Measurements from ENCODE around the gene GATA1.
"Not testable (repeated sequence)": the region's sequence is repeated elsewhere in the genome, so short reads cannot be mapped to it uniquely, and the experiment has no call there.

The GATA1 gene

DNA sequence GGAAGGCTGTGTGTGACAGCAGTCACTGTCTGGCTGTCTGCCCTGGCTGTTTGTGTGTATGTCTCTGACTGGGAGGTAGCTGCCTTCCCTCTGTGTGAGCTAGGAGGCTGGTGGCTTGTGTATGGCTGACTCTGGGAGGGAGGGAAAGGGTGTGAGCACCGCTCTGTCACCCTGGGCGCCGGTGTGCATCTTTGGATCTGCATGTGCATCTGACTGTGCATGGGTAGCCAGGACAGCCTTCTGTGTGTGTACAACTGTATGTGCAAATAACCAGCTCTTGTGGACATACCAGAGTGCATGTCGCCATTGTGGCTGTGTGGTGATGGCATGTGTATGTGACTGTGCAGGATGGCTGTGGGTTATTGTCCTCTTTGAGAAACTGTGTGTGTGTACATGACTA, 32.5 kb downstream of the GATA1 start:
- no peaks in the 10 kb centered on the region for H3K36me3 ChIP-seq (ENCODE audit: control insufficient read depth, low read length)

DNA sequence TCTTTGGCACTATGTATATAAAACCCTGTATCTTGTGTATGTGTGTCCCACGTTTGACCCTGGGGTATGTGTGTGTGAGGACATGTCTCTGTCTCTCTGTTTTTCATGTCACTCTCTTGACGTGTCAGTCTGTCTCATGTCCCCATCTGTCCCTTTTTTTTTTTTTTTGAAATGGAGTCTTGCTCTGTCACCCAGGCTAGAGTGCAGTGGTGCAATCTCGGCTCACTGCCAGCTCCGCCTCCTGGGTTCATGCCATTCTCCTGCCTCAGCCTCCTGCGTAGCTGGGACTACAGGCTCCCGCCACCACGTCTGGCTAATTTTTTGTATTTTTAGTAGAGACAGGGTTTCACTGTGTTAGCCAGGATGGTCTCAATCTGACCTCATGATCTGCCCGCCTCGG, 33.0 kb downstream of the GATA1 start:
- H3K9me3 ChIP-seq (ENCODE audit: control insufficient read depth, insufficient read depth, low read length); H3K27me3 ChIP-seq (ENCODE audit: control insufficient read depth, low read length); H3K9me2 ChIP-seq (replicated peaks; ENCODE audit: control insufficient read depth, low read length); H3F3A ChIP-seq (ENCODE audit: control insufficient read depth, insufficient read depth); H3K36me3 ChIP-seq (ENCODE audit: control insufficient read depth, low read length); H4K20me1 ChIP-seq (ENCODE audit: control insufficient read depth, insufficient read depth, low read depth, low read length); H3K4me3 ChIP-seq (ENCODE audit: low read length); H3K27ac ChIP-seq (ENCODE audit: low read depth, low read length); H3K4me1 ChIP-seq (ENCODE audit: control insufficient read depth, low read length); H3K79me2 ChIP-seq (ENCODE audit: control insufficient read depth, low read length); H3K4me2 ChIP-seq (ENCODE audit: low read length): not testable (repeated sequence)

More for the DNA sequence above, 32.5 kb downstream of the GATA1 start:
- Histone ChIP-seq H3K9me3 (ENCODE audit: control insufficient read depth, insufficient read depth, low read length) (no peaks in the 10 kb centered on the region), H3F3A (ENCODE audit: control insufficient read depth, insufficient read depth) (no peaks in the 10 kb centered on the region), H3K4me3 (ENCODE audit: low read length) (no peak overlapping the region), H3K27ac (ENCODE audit: low read depth, low read length) (no peak overlapping the region), H3K79me2 (ENCODE audit: control insufficient read depth, low read length) (no peaks in the 10 kb centered on the region), H3K4me1 (ENCODE audit: control insufficient read depth, low read length) (no peaks in the 10 kb centered on the region), H3K27me3 (ENCODE audit: control insufficient read depth, low read length) (no peaks in the 10 kb centered on the region), H4K20me1 (ENCODE audit: control insufficient read depth, insufficient read depth, low read depth, low read length) (no peaks in the 10 kb centered on the region), H3K4me2 (ENCODE audit: low read length) (no peak overlapping the region), H3K9me2 (replicated peaks; ENCODE audit: control insufficient read depth, low read length) (no peaks in the 10 kb centered on the region)
- TF ChIP-seq EZH2phosphoT487 (IDR thresholded peaks at IDR 0.05; ENCODE audit: borderline replicate concordance, low read length) = no peak
- TF ChIP-seq CTCF (IDR thresholded peaks at IDR 0.05; ENCODE audit: low read depth, low read length, poor library complexity, severe bottlenecking) = no peak

DNA sequence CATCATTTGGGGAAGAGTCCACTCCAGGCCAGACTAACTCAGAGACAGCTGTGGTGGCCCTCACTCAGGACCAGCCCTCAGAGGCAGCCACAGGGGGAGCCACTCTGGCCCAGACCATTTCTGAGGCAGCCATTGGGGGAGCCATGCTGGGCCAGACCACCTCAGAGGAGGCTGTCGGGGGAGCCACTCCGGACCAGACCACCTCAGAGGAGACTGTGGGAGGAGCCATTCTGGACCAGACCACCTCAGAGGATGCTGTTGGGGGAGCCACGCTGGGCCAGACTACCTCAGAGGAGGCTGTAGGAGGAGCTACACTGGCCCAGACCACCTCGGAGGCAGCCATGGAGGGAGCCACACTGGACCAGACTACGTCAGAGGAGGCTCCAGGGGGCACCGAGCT, 36.7 kb downstream of the GATA1 start:
- Histone ChIP-seq H3K9me2 (replicated peaks; ENCODE audit: control insufficient read depth, low read length) (no peaks in the 10 kb centered on the region), H4K20me1 (ENCODE audit: control insufficient read depth, insufficient read depth, low read depth, low read length) (no peaks in the 10 kb centered on the region), H3K4me3 (ENCODE audit: low read length) (no peak overlapping the region), H3K36me3 (ENCODE audit: control insufficient read depth, low read length) (no peaks in the 10 kb centered on the region), H3K4me1 (ENCODE audit: control insufficient read depth, low read length) (no peaks in the 10 kb centered on the region), H3K9me3 (ENCODE audit: control insufficient read depth, insufficient read depth, low read length) (no peaks in the 10 kb centered on the region), H3K27ac (ENCODE audit: low read depth, low read length) (no peak overlapping the region), H3K79me2 (ENCODE audit: control insufficient read depth, low read length) (no peaks in the 10 kb centered on the region), H3F3A (ENCODE audit: control insufficient read depth, insufficient read depth) (no peaks in the 10 kb centered on the region), H3K4me2 (ENCODE audit: low read length) (no peak overlapping the region), H3K27me3 (ENCODE audit: control insufficient read depth, low read length) (no peaks in the 10 kb centered on the region)
- TF ChIP-seq CTCF (IDR thresholded peaks at IDR 0.05; ENCODE audit: low read depth, low read length, poor library complexity, severe bottlenecking) (no peak), EZH2phosphoT487 (IDR thresholded peaks at IDR 0.05; ENCODE audit: borderline replicate concordance, low read length) (no peak)

DNA sequence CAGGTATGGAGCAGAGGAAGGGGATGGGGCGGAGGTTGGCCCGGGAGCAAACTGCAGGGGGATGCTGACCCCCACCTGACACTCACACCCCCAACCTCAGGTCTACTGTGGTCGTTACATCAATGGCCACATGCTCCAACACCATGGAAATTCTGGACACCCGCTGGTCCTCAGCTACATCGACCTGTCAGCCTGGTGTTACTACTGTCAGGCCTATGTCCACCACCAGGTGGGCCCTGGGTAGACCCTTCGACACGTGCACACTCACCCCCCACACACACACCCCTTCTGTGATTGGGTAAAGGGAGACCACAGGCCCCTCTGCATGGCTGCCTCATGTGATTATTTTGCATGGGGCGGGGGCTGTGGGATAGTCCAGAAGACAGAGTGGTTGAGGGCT, 37.7 kb downstream of the GATA1 start:
- no peaks in the 10 kb centered on the region for H3F3A ChIP-seq (ENCODE audit: control insufficient read depth, insufficient read depth)
- no peaks in the 10 kb centered on the region for H3K4me1 ChIP-seq (ENCODE audit: control insufficient read depth, low read length)
- no peak overlapping the region for H3K4me3 ChIP-seq (ENCODE audit: low read length)
- no peak overlapping the region for H3K27ac ChIP-seq (ENCODE audit: low read depth, low read length)
- no peaks in the 10 kb centered on the region for H3K27me3 ChIP-seq (ENCODE audit: control insufficient read depth, low read length)
- H3K4me2 ChIP-seq (ENCODE audit: low read length) = no peak overlapping the region
- H4K20me1 ChIP-seq (ENCODE audit: control insufficient read depth, insufficient read depth, low read depth, low read length) = no peaks in the 10 kb centered on the region
- TF ChIP-seq CTCF (IDR thresholded peaks at IDR 0.05; ENCODE audit: low read depth, low read length, poor library complexity, severe bottlenecking) (no peak), EZH2phosphoT487 (IDR thresholded peaks at IDR 0.05; ENCODE audit: borderline replicate concordance, low read length) (no peak)
- no peaks in the 10 kb centered on the region for H3K9me2 ChIP-seq (replicated peaks; ENCODE audit: control insufficient read depth, low read length)
- H3K36me3 ChIP-seq (ENCODE audit: control insufficient read depth, low read length) = no peaks in the 10 kb centered on the region
- no peaks in the 10 kb centered on the region for H3K79me2 ChIP-seq (ENCODE audit: control insufficient read depth, low read length)
- H3K9me3 ChIP-seq (ENCODE audit: control insufficient read depth, insufficient read depth, low read length) = no peaks in the 10 kb centered on the region

All from DOHH2 (cell line).